Measurements from ENCODE around the gene CABP1. TPM values are rescaled to one million over a fixed set of nuclear protein-coding genes. Genes with fewer than 3 reads are reported as not detected.

The CABP1 gene
- total and polyA plus RNA-seq, 2 of the 13 experiments (the other 11 are each of a cell fraction or from before 2014, with no cell fraction given) = not detected

DNA sequence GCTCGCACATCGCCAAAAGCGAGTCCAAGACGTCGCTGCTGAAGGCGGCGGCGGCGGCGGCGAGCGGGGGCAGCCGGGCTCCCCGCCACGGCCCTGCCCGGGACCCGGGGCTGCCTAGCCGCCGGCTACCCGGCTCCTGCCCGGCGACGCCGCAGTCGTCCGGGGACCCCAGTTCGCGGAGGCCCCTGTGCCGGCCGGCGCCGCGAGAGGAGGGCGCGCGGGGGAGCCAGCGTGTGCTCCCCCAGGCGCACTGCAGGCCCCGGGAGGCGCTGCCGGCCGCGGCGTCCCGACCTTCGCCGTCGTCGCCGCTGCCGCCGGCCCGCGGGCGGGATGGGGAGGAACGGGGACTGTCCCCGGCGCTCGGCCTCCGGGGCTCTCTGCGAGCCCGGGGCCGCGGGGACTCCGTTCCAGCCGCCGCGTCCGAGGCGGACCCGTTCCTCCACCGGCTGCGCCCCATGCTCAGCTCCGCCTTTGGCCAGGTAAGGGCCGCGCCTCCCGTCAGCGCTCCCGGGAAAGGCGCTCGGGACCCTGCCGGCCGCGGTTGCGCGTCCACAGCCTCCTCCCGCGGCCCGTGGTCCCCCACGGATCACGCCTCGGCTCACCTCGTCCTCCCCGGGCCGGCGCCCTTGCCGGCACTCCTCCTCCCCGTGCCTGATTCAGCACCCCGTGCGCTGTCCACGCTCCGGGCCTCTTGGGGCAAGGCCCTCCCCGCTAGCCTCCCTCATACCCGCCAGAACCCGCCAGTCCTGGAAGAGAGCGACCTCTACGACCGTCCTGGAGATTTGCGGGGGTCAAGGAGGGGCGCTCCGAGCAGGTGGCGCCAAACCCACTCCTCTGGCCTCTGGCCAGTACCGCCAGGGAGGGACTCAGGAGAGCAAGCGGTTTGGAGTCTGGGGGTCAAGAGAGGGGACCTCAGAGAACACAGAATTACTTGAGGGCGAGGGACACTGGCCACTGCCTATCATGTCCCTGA, 721 bp downstream of the CABP1 start (continued):
- no peak for TF ChIP-seq CC2D1A (CRISPR knock-in tag; IDR thresholded peaks at IDR 0.05)
- TF ChIP-seq ZNF724P (CRISPR knock-in tag; IDR thresholded peaks at IDR 0.05; ENCODE audit: borderline replicate concordance) = no peak
- TF ChIP-seq ZNF792 (CRISPR knock-in tag; IDR thresholded peaks at IDR 0.05) = no peak
- TF ChIP-seq, protein P1, sequence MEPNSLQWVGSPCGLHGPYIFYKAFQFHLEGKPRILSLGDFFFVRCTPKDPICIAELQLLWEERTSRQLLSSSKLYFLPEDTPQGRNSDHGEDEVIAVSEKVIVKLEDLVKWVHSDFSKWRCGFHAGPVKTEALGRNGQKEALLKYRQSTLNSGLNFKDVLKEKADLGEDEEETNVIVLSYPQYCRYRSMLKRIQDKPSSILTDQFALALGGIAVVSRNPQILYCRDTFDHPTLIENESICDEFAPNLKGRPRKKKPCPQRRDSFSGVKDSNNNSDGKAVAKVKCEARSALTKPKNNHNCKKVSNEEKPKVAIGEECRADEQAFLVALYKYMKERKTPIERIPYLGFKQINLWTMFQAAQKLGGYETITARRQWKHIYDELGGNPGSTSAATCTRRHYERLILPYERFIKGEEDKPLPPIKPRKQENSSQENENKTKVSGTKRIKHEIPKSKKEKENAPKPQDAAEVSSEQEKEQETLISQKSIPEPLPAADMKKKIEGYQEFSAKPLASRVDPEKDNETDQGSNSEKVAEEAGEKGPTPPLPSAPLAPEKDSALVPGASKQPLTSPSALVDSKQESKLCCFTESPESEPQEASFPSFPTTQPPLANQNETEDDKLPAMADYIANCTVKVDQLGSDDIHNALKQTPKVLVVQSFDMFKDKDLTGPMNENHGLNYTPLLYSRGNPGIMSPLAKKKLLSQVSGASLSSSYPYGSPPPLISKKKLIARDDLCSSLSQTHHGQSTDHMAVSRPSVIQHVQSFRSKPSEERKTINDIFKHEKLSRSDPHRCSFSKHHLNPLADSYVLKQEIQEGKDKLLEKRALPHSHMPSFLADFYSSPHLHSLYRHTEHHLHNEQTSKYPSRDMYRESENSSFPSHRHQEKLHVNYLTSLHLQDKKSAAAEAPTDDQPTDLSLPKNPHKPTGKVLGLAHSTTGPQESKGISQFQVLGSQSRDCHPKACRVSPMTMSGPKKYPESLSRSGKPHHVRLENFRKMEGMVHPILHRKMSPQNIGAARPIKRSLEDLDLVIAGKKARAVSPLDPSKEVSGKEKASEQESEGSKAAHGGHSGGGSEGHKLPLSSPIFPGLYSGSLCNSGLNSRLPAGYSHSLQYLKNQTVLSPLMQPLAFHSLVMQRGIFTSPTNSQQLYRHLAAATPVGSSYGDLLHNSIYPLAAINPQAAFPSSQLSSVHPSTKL (CRISPR knock-in tag; IDR thresholded peaks at IDR 0.05) = peak; percentile 28; the same call in 1 of the 2 replicates
- no peak for TF ChIP-seq MBNL3 (CRISPR knock-in tag; conservative IDR thresholded peaks at IDR 0.05)
- no peak for TF ChIP-seq PHF20 (CRISPR knock-in tag; IDR thresholded peaks at IDR 0.05)
- no peak for TF ChIP-seq ZNF772 (CRISPR knock-in tag; IDR thresholded peaks at IDR 0.05)
- no peak for TF ChIP-seq MATR3 (CRISPR knock-in tag; IDR thresholded peaks at IDR 0.05)
- no peak for TF ChIP-seq SP2 (CRISPR knock-in tag; IDR thresholded peaks at IDR 0.05)
- TF ChIP-seq REXO4 (CRISPR knock-in tag; IDR thresholded peaks at IDR 0.05; ENCODE audit: borderline replicate concordance) = no peak
- TF ChIP-seq ZNF816 (CRISPR knock-in tag; IDR thresholded peaks at IDR 0.05; ENCODE audit: borderline replicate concordance) = no peak
- no peak for TF ChIP-seq ZSCAN25 (CRISPR knock-in tag; IDR thresholded peaks at IDR 0.05)
- TF ChIP-seq, protein P2, sequence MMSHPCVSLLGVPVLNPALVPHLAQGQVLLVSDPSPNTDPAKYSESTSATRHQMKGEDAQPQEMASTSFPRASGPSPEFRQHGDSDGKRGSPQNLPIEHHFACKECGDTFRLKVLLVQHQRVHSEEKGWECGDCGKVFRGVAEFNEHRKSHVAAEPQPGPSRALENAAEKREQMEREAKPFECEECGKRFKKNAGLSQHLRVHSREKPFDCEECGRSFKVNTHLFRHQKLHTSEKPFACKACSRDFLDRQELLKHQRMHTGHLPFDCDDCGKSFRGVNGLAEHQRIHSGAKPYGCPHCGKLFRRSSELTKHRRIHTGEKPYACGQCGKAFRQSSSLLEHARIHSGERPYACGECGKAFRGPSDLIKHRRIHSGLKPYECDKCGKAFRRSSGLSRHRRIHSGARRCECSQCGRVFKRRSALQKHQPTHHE (CRISPR knock-in tag; IDR thresholded peaks at IDR 0.05; ENCODE audit: borderline replicate concordance) = no peak
- TF ChIP-seq YEATS2 (CRISPR knock-in tag; IDR thresholded peaks at IDR 0.05; ENCODE audit: borderline replicate concordance) = no peak
- no peak for TF ChIP-seq KLF6 (CRISPR knock-in tag; IDR thresholded peaks at IDR 0.05)
- TF ChIP-seq TBP (CRISPR knock-in tag; IDR thresholded peaks at IDR 0.05) = no peak
- TF ChIP-seq ETV5 (CRISPR knock-in tag; IDR thresholded peaks at IDR 0.05; ENCODE audit: borderline replicate concordance) = 0 out of 2 replicates have a peak, but pooled peaks have one; percentile 10
- TF ChIP-seq ZNF660 (CRISPR knock-in tag; IDR thresholded peaks at IDR 0.05; ENCODE audit: borderline replicate concordance, low read depth) = no peak
- no peak for TF ChIP-seq PAX8 (CRISPR knock-in tag; IDR thresholded peaks at IDR 0.05; ENCODE audit: borderline replicate concordance)
- TF ChIP-seq, protein P3, sequence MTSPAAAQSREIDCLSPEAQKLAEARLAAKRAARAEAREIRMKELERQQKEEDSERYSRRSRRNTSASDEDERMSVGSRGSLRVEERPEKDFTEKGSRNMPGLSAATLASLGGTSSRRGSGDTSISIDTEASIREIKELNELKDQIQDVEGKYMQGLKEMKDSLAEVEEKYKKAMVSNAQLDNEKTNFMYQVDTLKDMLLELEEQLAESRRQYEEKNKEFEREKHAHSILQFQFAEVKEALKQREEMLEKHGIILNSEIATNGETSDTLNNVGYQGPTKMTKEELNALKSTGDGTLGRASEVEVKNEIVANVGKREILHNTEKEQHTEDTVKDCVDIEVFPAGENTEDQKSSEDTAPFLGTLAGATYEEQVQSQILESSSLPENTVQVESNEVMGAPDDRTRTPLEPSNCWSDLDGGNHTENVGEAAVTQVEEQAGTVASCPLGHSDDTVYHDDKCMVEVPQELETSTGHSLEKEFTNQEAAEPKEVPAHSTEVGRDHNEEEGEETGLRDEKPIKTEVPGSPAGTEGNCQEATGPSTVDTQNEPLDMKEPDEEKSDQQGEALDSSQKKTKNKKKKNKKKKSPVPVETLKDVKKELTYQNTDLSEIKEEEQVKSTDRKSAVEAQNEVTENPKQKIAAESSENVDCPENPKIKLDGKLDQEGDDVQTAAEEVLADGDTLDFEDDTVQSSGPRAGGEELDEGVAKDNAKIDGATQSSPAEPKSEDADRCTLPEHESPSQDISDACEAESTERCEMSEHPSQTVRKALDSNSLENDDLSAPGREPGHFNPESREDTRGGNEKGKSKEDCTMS (CRISPR knock-in tag; conservative IDR thresholded peaks at IDR 0.05) = no peak
- TF ChIP-seq, protein P4, sequence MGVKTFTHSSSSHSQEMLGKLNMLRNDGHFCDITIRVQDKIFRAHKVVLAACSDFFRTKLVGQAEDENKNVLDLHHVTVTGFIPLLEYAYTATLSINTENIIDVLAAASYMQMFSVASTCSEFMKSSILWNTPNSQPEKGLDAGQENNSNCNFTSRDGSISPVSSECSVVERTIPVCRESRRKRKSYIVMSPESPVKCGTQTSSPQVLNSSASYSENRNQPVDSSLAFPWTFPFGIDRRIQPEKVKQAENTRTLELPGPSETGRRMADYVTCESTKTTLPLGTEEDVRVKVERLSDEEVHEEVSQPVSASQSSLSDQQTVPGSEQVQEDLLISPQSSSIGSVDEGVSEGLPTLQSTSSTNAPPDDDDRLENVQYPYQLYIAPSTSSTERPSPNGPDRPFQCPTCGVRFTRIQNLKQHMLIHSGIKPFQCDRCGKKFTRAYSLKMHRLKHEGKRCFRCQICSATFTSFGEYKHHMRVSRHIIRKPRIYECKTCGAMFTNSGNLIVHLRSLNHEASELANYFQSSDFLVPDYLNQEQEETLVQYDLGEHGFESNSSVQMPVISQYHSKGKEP (CRISPR knock-in tag; IDR thresholded peaks at IDR 0.05) = no peak
